ENCODE results near the gene TASOR. TPM values are rescaled to one million over a fixed set of nuclear protein-coding genes. Genes with fewer than 3 reads are reported as not detected.
"Not testable (repeated sequence)": the region's sequence is repeated elsewhere in the genome, so short reads cannot be mapped to it uniquely, and the experiment has no call there.

The TASOR gene
- total and polyA plus RNA-seq, 9 donors = 29.0 to 49.3 (median 40.1) TPM

DNA sequence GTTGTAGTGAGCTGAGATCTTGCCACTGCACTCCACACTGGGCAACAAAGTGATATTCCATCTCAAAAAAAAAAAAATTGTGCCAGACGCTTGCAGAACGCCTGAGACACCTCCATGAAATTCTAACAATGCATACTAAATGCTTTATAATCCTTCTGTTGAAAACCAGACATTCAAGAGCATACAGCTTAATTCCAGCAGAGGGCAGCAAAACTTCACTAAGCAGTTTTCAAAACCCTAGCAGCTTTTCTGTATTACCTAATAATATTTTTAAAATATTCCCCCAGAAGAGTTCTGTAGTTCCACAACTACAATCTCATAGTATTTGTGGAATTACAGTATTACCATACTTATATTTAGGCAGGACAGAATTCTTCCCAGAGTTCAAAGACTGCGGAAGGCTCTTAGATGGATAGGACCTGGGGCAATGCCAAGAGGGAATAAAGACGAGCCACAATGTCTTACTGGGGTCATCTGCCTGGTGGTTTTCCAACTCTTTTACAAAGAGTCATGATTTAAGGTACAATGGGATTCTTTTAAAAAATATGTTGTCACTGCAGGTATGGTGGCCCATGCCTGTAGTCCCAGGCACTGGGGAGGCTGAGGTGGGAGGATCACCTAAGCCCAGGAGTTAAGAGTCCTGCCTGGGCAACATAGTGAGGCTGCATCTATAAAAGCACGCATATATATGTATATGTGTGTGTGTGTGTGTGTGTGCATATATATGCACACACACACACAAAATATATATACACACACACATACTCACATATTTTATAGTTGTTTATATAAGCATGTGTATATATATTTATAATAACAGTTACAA is 19.6 kb upstream of the TASOR start:
- Histone ChIP-seq H3K27ac (ENCODE audit: low read length) (no peak overlapping the region), H3K27me3 (ENCODE audit: control insufficient read depth, insufficient read depth, low read length) (peaks cover 2% of the 10 kb centered on the region), H3K36me3 (ENCODE audit: control insufficient read depth, insufficient read depth, low read length) (no peaks in the 10 kb centered on the region), H3K4me1 (ENCODE audit: control insufficient read depth, insufficient read depth, low read length) (peaks cover 4% of the 10 kb centered on the region), H3K9me3 (replicated peaks; ENCODE audit: control insufficient read depth, low read depth, low read length) (peaks cover 2% of the 10 kb centered on the region), H3K4me3 (ENCODE audit: low read length) (no peak overlapping the region)
- DNase-seq = peak; percentile 89
- WGBS (ENCODE audit: insufficient coverage) = 32% methylated on average over 2 of the region's 5 CpGs

DNA sequence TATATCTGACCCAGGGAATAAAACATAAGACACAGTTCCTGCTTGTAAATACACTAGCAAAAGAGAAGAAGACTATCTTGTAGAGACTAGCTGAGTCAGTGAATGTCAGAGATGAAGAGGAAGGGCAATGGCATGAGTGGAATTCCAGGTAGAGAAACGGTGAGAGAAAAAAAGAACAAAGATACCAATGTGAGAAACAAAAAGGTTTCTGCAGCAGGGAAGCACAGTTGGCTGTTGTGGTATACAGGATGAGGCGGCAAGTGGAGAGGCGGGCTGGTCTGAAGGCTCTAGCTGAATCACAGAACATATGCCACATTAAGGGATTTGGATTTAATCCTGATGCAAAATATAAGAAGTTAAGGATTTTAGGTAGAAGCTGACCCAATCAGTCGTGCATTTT is 17.1 kb upstream of the TASOR start:
- Histone ChIP-seq H3K27ac (ENCODE audit: low read length) (no peak overlapping the region), H3K9me3 (replicated peaks; ENCODE audit: control insufficient read depth, low read depth, low read length) (no peaks in the 10 kb centered on the region), H3K27me3 (ENCODE audit: control insufficient read depth, insufficient read depth, low read length) (peaks cover 2% of the 10 kb centered on the region), H3K4me3 (ENCODE audit: low read length) (no peak overlapping the region), H3K4me1 (ENCODE audit: control insufficient read depth, insufficient read depth, low read length) (peaks cover 4% of the 10 kb centered on the region), H3K36me3 (ENCODE audit: control insufficient read depth, insufficient read depth, low read length) (no peaks in the 10 kb centered on the region)
- no peak for DNase-seq
- WGBS (ENCODE audit: insufficient coverage) = 56% methylated on average over 4 of the region's 4 CpGs

DNA sequence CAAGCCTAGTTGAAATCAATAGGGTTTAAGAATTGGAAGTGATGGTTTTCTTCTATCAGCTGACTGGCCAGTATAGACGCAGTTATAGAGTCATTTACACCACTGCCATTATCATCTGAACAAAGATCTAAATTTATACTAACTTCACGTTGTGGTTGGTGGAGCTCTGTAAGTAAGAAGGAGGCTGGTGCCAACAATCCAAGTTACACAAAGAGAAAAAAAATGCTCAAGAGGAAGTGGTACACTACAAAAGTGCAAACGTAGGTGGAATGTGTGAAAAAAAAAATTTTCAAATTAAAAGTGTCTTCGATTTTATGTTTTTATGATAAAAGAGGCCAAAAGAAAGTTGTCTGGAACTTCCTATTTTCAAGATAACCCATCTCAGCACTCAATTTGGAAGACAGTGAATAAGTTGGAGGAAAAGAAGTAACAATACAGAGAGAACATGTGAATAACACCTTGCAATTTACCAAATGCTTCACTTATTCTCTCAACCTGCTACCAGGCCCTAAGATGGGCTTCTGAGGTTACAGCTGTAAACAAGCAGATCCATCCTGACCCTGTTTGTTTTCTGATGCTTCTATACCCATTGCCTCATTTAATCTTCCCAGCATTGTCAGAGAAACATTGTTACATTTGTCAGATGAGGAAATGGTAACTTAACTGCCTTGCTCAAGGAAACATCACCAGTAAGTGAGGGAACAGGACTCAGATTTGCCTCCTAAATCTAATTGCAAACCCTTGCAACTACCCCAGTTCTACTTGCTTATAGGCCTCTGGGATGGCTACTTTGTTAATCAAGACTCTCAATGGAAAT is 12.0 kb upstream of the TASOR start:
- WGBS (ENCODE audit: insufficient coverage) = no CpG with 5 or more reads among the region's 4 CpGs
- Histone ChIP-seq H3K9me3 (replicated peaks; ENCODE audit: control insufficient read depth, low read depth, low read length) (no peaks in the 10 kb centered on the region), H3K27ac (ENCODE audit: low read length) (no peak overlapping the region), H3K27me3 (ENCODE audit: control insufficient read depth, insufficient read depth, low read length) (no peaks in the 10 kb centered on the region), H3K36me3 (ENCODE audit: control insufficient read depth, insufficient read depth, low read length) (no peaks in the 10 kb centered on the region), H3K4me3 (ENCODE audit: low read length) (no peak overlapping the region), H3K4me1 (ENCODE audit: control insufficient read depth, insufficient read depth, low read length) (no peaks in the 10 kb centered on the region)
- no peak for DNase-seq

DNA sequence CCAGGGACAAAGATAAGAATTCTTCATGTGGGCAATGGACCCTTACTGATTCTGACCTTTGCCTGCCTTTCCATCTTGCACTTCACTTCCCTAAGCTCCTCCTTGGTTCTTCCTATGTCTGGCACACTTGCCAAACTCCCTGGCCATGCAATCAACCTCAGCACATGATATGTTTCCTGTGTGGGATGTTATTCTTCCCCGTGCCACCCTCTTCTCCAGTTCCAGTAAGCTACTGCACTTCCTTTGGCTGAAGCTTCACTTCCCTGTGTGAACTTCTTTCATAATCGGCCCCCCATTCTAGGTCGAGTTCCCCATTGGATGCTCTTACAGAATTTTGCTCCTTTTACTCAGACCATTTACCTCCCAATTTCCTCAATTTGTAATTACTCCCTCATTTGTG is 10.7 kb upstream of the TASOR start:
- Histone ChIP-seq H3K36me3 (ENCODE audit: control insufficient read depth, insufficient read depth, low read length) (no peaks in the 10 kb centered on the region), H3K27me3 (ENCODE audit: control insufficient read depth, insufficient read depth, low read length) (no peaks in the 10 kb centered on the region), H3K9me3 (replicated peaks; ENCODE audit: control insufficient read depth, low read depth, low read length) (no peaks in the 10 kb centered on the region), H3K4me3 (ENCODE audit: low read length) (no peak overlapping the region), H3K27ac (ENCODE audit: low read length) (no peak overlapping the region), H3K4me1 (ENCODE audit: control insufficient read depth, insufficient read depth, low read length) (no peaks in the 10 kb centered on the region)
- WGBS (ENCODE audit: insufficient coverage) = 93% methylated on average over 2 of the region's 3 CpGs
- DNase-seq = peak; percentile 57

DNA sequence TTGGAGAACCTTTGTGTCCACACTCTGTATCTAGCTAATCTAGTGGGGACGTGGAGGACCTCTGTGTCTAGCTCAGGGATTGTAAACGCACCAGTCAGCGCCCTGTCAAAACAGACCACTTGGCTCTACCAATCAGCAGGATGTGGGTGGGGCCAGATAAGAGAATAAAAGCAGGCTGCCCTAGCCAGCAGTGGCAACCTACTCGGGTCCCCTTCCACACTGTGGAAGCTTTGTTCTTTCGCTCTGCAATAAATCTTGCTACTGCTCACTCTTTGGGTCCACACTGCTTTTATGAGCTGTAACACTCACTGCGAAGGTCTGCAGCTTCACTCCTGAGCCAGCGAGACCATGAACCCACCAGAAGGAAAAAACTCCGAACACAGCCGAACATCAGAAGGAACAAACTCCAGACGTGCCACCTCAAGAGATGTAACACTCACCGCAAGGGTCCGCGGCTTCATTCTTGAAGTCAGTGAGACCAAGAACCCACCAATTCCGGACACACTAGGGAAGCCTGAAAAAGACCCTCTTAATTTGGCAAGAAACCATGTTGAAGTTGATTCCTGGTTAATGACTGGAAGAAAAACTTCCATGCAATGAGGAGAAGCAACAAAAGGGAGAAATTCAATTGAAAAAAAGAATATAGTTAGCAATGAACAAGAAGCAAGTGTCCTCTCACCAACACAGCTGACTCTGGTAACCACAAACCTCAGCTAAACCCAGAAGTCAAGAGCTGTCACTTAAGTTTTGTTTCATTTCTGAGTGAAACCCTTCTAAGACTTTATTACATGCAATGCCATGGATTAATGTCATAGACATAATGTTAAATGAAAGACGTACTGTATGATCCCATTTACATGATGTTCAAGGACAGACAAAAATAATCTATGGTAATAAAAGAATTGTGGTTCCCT is 9.7 kb upstream of the TASOR start:
- H3K27me3 ChIP-seq (ENCODE audit: control insufficient read depth, insufficient read depth, low read length); H3K27ac ChIP-seq (ENCODE audit: low read length): not testable (repeated sequence)
- WGBS (ENCODE audit: insufficient coverage) = 79% methylated on average over 4 of the region's 15 CpGs

DNA sequence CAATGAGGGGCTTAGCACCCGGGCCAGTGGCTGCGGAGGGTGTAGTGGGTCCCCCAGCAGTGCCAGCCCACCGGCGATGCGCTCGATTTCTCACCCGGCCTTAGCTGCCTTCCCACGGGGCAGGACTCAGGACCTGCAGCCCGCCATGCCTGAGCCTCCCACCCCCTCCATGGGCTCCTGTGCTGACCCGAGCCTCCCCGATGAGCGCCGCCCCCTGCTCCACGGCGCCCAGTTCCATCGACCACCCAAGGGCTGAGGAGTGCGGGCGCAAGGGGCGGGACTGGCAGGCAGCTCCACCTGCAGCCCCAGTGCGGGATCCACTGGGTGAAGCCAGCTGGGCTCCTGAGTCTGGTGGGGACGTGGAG is 8.9 kb upstream of the TASOR start:
- not testable (repeated sequence) for DNase-seq; H3K36me3 ChIP-seq (ENCODE audit: control insufficient read depth, insufficient read depth, low read length); H3K4me1 ChIP-seq (ENCODE audit: control insufficient read depth, insufficient read depth, low read length); H3K9me3 ChIP-seq (replicated peaks; ENCODE audit: control insufficient read depth, low read depth, low read length); H3K27ac ChIP-seq (ENCODE audit: low read length); H3K4me3 ChIP-seq (ENCODE audit: low read length); H3K27me3 ChIP-seq (ENCODE audit: control insufficient read depth, insufficient read depth, low read length)
- 99% methylated on average over 16 of the region's 21 CpGs for WGBS (ENCODE audit: insufficient coverage)

More for the DNA sequence above, 9.7 kb upstream of the TASOR start:
- not testable (repeated sequence) for H3K4me3 ChIP-seq (ENCODE audit: low read length); H3K9me3 ChIP-seq (replicated peaks; ENCODE audit: control insufficient read depth, low read depth, low read length); DNase-seq; H3K36me3 ChIP-seq (ENCODE audit: control insufficient read depth, insufficient read depth, low read length); H3K4me1 ChIP-seq (ENCODE audit: control insufficient read depth, insufficient read depth, low read length)

DNA sequence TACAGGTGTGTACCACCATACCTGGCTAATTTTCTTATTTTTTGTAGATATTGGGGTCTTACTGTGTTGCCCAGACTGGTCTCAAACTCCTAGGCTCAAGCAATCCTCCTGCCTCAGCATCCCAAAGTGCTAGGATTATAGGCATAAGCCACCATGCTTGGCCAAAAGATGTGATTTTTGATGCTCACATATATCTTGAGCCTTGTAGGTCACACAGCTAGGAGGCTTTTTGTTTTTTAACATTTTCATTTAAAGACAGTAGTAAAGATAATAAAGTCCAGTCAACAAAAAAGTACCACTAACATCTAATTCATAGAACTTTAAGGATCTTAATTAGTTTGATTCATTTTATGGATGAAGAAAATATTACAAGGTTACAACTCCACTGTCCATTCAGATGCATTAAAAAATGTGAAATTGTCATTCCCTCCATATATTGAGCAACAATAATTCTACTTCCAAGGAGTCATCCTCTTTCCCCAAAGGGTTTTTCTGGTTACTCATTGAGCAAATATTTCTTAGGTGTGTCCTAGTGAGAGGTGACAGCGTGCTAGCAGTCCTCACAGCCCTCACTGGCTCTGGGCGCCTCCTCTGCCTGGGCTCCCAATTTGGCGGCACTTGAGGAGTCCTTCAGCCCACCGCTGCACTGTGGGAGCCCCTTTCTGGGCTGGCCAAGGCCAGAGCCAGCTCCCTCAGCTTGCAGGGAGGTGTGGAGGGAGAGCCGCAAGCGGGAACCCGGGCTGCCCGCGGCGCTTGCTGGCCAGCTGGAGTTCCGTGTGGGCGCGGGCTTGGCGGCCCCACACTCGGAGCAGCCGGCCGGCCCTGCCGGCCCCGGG is 8.3 kb upstream of the TASOR start:
- Histone ChIP-seq H3K9me3 (replicated peaks; ENCODE audit: control insufficient read depth, low read depth, low read length) (no peaks in the 10 kb centered on the region), H3K4me1 (ENCODE audit: control insufficient read depth, insufficient read depth, low read length) (no peaks in the 10 kb centered on the region), H3K27me3 (ENCODE audit: control insufficient read depth, insufficient read depth, low read length) (no peaks in the 10 kb centered on the region), H3K4me3 (ENCODE audit: low read length) (no peak overlapping the region), H3K27ac (ENCODE audit: low read length) (no peak overlapping the region), H3K36me3 (ENCODE audit: control insufficient read depth, insufficient read depth, low read length) (no peaks in the 10 kb centered on the region)
- WGBS (ENCODE audit: insufficient coverage) = 98% methylated on average over 17 of the region's 19 CpGs
- no peak for DNase-seq

DNA sequence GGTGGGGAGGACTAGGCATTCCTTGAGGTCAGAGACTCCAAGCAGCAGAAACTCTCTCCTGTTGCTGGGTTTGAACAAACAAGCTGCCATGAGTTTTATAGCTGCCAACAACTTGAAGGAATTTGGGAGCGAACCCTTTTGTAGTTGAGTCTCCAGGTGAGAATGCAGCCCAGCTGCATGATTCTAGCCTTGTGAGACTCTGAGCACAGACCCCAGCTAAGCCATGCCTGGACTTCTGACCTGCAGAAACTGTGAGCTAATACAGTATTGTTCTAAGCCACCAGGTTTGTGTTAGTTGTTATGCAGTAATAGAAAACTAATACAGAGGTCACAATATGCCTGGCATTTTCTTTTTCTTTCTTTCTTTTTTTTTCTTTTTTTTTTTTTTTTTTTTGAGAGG is 6.2 kb upstream of the TASOR start:
- no CpG with 5 or more reads among the region's 1 CpG for WGBS (ENCODE audit: insufficient coverage)
- no peak overlapping the region for H3K4me3 ChIP-seq (ENCODE audit: low read length)
- no peaks in the 10 kb centered on the region for H3K9me3 ChIP-seq (replicated peaks; ENCODE audit: control insufficient read depth, low read depth, low read length)
- H3K27me3 ChIP-seq (ENCODE audit: control insufficient read depth, insufficient read depth, low read length) = no peaks in the 10 kb centered on the region
- DNase-seq = no peak
- no peaks in the 10 kb centered on the region for H3K4me1 ChIP-seq (ENCODE audit: control insufficient read depth, insufficient read depth, low read length)
- H3K36me3 ChIP-seq (ENCODE audit: control insufficient read depth, insufficient read depth, low read length) = no peaks in the 10 kb centered on the region
- H3K27ac ChIP-seq (ENCODE audit: low read length) = no peak overlapping the region

DNA sequence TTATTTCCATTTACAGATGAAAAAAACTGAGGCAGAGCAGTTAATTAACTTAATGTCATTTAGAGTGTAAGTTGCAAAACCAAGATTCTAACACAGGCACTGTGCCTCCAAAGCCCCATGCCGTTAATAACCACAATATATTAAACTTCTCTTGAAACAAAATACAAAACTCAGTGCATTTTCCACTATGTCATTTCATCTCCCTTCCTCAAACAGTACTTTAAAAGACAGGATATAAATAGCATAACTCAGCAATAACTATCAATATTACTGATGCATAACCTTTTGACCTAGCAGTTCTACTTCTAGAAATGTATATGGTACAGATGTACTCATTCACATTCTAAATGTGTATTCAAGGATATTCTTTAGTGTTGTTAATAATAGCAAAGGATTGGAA is 5.1 kb upstream of the TASOR start:
- no peak overlapping the region for H3K27ac ChIP-seq (ENCODE audit: low read length)
- peaks cover 4% of the 10 kb centered on the region for H3K4me1 ChIP-seq (ENCODE audit: control insufficient read depth, insufficient read depth, low read length)
- no peaks in the 10 kb centered on the region for H3K27me3 ChIP-seq (ENCODE audit: control insufficient read depth, insufficient read depth, low read length)
- H3K36me3 ChIP-seq (ENCODE audit: control insufficient read depth, insufficient read depth, low read length) = no peaks in the 10 kb centered on the region
- peaks cover 5% of the 10 kb centered on the region for H3K9me3 ChIP-seq (replicated peaks; ENCODE audit: control insufficient read depth, low read depth, low read length)
- no peak overlapping the region for H3K4me3 ChIP-seq (ENCODE audit: low read length)
- no CpG with 5 or more reads among the region's 1 CpG for WGBS (ENCODE audit: insufficient coverage)
- DNase-seq = no peak

Measured in muscle of leg (tissue), 11 donors.